Stomach (tissue), 9 donors: ENCODE measurements around the gene DEF6. TPM values are rescaled to one million over a fixed set of nuclear protein-coding genes. Genes with fewer than 3 reads are reported as not detected.
A peak's percentile ranks its signal among the peaks of the same experiment; 100 is the strongest.

ENCODE experiments used
- DNase-seq, 2 donors: peaks; one replicate each; pipeline versions ENCODE4 v3.0.0 to v3.0.0-alpha.2; 2013 to 2019
- H3K27ac ChIP-seq, 5 donors: fragments of 200-600 bp in 4 of 5; sonication (generic) in 4 of 5; one replicate each; pipeline ENCODE4 v1.5.1; 2013 to 2019; ENCODE audit warnings: mild to moderate bottlenecking in 1 of 5, moderate library complexity in 1 of 5
- H3K27me3 ChIP-seq, 3 donors: fragments of 200-600 bp; sonication (generic); one replicate each; pipeline ENCODE4 v1.5.1; 2017 to 2019; ENCODE audit warnings: mixed run types in 1 of 3
- H3K36me3 ChIP-seq, 4 donors: fragments of 200-600 bp; sonication (generic); 1 replicate in 3 of 4; 2 replicates in 1 of 4; pipeline ENCODE4 v1.5.1; 2016 to 2019
- H3K4me1 ChIP-seq, 4 donors: fragments of 200-600 bp; sonication (generic); one replicate each; pipeline ENCODE4 v1.5.1; 2016 to 2019
- H3K4me3 ChIP-seq, 4 donors: fragments of 200-600 bp; sonication (generic) in 3 of 4; one replicate each; pipeline ENCODE4 v1.5.1; 2016 to 2019; ENCODE audit warnings: mild to moderate bottlenecking in 1 of 4
- H3K9me3 ChIP-seq, 4 donors: fragments of 200-600 bp; sonication (generic); one replicate each; pipeline ENCODE4 v1.5.1; 2016 to 2019
- EP300 ChIP-seq: sonication (generic); formaldehyde crosslinking; IDR thresholded peaks from one replicate; pipeline ENCODE4 v1.6.1; 2017; ENCODE audit warnings: antibody characterized with exemption
- POLR2A ChIP-seq, 4 donors: fragments of 450-650 bp; IDR thresholded peaks; one replicate each; pipeline ENCODE4 v1.6.1; 2016; ENCODE audit warnings: antibody characterized with exemption in 4 of 4, control low read depth in 2 of 4, mild to moderate bottlenecking in 1 of 4, moderate library complexity in 1 of 4
- POLR2AphosphoS5 ChIP-seq, 3 donors: sonication (generic); formaldehyde crosslinking; IDR thresholded peaks; one replicate each; pipeline ENCODE4 v1.6.1; 2016; ENCODE audit warnings: antibody characterized with exemption in 3 of 3
- WGBS, 5 donors: extraction: QIAGEN DNeasy Blood & Tissue Kit in 3 of 5; methylation state at CpG; one replicate each; pipeline versions ENCODE4 v1.1.5 to v1.1.7; 2013 to 2018; 5-methylcytosine and 5-hydroxymethylcytosine counted together
- intact Hi-C: fragments of 100-400 bp; cut with DNase I; formaldehyde crosslinking; loops from one replicate; pipeline ENCODE4 v1.15.1; 2023; ENCODE audit warnings: low total_unique reads
- polyA plus RNA-seq, 3 donors: library from polyadenylated mRNA; stranded (reverse); fragments of 200-250 nt; gene quantifications; one replicate each; pipeline ENCODE4 v1.2.3, GENCODE V29; 2013
- total RNA-seq, 5 donors: library from RNA; depleted of rRNA; stranded (reverse); fragments of >200 nt; gene quantifications; one replicate each; pipeline versions ENCODE4 v1.1.0 to v1.2.3, GENCODE V29; 2014 to 2016
- TF ChIP-seq, protein P1 (sequence below), 7 experiments: fragments of 450-650 bp in 4 of 7; fragments of 200-600 bp in 3 of 7; sonication (generic) in 3 of 7; IDR thresholded peaks; one replicate each; pipeline ENCODE4 v1.5.1; 2016 to 2019; ENCODE audit warnings: antibody characterized with exemption in 7 of 7, control low read depth in 2 of 7, mild to moderate bottlenecking in 1 of 7
- donor health status: healthy with polysubstance abuse.
- donor health status: Bipolar disorder and iron deficiency.
- donor health status: healthy.

Gene DEF6
- total and polyA plus RNA-seq, 8 donors, result 4.9 to 35.3 (median 16.5) TPM

GRCh38 chr6:35312807-35313206 is 15.2 kb downstream of the DEF6 start:
- peaks cover 0 to 37% (median 5%) of the 10 kb centered on the region in 4 donors for H3K4me1 ChIP-seq
- H3K9me3 ChIP-seq, result no peaks in the 10 kb centered on the region
- intact Hi-C loops, result no loop called here
- TF ChIP-seq POLR2AphosphoS5 (IDR thresholded peaks at IDR 0.05) (no peak), POLR2A (IDR thresholded peaks at IDR 0.05) (no peak), EP300 (no peak)
- TF ChIP-seq, protein P1, sequence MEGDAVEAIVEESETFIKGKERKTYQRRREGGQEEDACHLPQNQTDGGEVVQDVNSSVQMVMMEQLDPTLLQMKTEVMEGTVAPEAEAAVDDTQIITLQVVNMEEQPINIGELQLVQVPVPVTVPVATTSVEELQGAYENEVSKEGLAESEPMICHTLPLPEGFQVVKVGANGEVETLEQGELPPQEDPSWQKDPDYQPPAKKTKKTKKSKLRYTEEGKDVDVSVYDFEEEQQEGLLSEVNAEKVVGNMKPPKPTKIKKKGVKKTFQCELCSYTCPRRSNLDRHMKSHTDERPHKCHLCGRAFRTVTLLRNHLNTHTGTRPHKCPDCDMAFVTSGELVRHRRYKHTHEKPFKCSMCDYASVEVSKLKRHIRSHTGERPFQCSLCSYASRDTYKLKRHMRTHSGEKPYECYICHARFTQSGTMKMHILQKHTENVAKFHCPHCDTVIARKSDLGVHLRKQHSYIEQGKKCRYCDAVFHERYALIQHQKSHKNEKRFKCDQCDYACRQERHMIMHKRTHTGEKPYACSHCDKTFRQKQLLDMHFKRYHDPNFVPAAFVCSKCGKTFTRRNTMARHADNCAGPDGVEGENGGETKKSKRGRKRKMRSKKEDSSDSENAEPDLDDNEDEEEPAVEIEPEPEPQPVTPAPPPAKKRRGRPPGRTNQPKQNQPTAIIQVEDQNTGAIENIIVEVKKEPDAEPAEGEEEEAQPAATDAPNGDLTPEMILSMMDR (IDR thresholded peaks at IDR 0.05), result no peak
- H3K4me3 ChIP-seq, result no peak overlapping the region
- WGBS, 5 donors, result 43 to 70% (median 48%) methylated on average over 2 of the region's 2 CpGs
- H3K27me3 ChIP-seq, result no peaks in the 10 kb centered on the region
- peaks cover 0 to 6% (median 2%) of the 10 kb centered on the region in 4 donors for H3K36me3 ChIP-seq
- H3K27ac ChIP-seq, result peak overlapping the region in 4 of 5 donors; percentile 37 to 70 (median 58)
- no peak for DNase-seq

GRCh38 chr6:35317483-35318195 is 20.0 kb downstream of the DEF6 start:
- peak overlapping the region in 4 of 5 donors; percentile 26 to 78 (median 65) for H3K27ac ChIP-seq

DNA sequence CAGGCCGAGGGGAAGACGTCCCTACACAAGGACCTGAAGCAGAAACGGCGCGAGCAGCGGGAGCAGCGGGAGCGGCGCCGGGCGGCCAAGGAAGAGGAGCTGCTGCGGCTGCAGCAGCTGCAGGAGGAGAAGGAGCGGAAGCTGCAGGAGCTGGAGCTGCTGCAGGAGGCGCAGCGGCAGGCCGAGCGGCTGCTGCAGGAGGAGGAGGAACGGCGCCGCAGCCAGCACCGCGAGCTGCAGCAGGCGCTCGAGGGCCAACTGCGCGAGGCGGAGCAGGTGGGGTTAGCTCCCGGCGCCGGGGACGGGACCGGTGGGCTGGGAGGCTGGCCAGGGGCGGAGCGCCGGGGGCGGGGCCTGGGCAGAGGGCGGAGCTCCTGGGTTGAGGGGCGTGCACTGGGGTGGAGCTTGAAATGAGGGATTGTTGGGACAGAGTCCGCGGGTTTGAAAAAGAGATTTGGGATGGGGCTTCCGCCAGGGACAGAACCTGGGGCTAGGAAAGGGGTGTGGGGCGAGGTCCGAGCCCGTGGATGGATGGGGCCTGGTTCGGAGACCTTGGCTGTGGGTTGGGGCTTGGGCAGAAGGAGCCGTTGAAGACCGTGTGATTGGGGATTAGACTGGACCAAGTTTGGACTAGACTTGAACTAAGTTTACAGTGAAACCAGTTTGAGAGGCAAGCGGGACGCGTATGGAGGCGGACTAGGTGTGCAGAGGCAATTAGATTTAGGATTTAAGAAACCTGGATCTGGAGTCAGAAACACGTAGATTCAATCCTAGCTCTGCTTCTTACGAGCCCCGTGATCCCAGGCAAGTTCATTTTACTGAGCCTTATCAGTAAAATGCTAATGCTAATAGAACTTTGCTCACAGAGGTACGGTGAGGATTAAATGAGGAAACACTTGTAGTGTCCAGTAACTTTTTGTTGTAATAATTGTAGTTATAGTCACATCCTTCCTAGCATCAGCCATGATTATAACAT is 20.9 kb downstream of the DEF6 start:
- WGBS, 5 donors, result 15 to 42% (median 22%) methylated on average over 37 to 55 of the region's 55 CpGs
- peak; percentile 87 to 95 for DNase-seq
- intact Hi-C loops, result no loop called here
- H3K4me1 ChIP-seq, result peaks cover 0 to 25% (median 19%) of the 10 kb centered on the region in 4 donors
- H3K36me3 ChIP-seq, result peaks cover 5 to 45% (median 31%) of the 10 kb centered on the region in 4 donors
- TF ChIP-seq, protein P1 (IDR thresholded peaks at IDR 0.05), result no peak
- TF ChIP-seq EP300, result no peak
- peak in 2 of 3 donors; percentile 65 to 69 for TF ChIP-seq POLR2AphosphoS5 (IDR thresholded peaks at IDR 0.05)
- H3K9me3 ChIP-seq, result no peaks in the 10 kb centered on the region
- H3K4me3 ChIP-seq, result peak overlapping the region; percentile 53 to 61 (median 56)
- peak overlapping the region; percentile 56 to 78 (median 74) for H3K27ac ChIP-seq
- H3K27me3 ChIP-seq, result no peaks in the 10 kb centered on the region

More at GRCh38 chr6:35317483-35318195, 20.0 kb downstream of the DEF6 start:
- Histone ChIP-seq H3K4me1 (peaks cover 0 to 29% (median 19%) of the 10 kb centered on the region in 4 donors), H3K9me3 (no peaks in the 10 kb centered on the region), H3K27me3 (no peaks in the 10 kb centered on the region), H3K4me3 (peak overlapping the region; percentile 53 to 61 (median 56)), H3K36me3 (peaks cover 5 to 43% (median 27%) of the 10 kb centered on the region in 4 donors)
- no peak for DNase-seq
- TF ChIP-seq, protein P1 (IDR thresholded peaks at IDR 0.05), result no peak
- TF ChIP-seq EP300 (no peak), POLR2AphosphoS5 (IDR thresholded peaks at IDR 0.05) (no peak), POLR2A (IDR thresholded peaks at IDR 0.05) (no peak)
- 34 to 53% (median 38%) methylated on average over 27 to 28 of the region's 28 CpGs for WGBS, 5 donors
- intact Hi-C loops, result no loop called here
